Progenitor cell of endocrine pancreas (in vitro differentiated cells): Measurements from ENCODE around the gene TTC33. TPM values are rescaled to one million over a fixed set of nuclear protein-coding genes. Genes with fewer than 3 reads are reported as not detected.

Source experiments
- DNase-seq: peaks from one replicate; pipeline ENCODE4 v3.0.0; 2021; ENCODE audit warnings: low spot score; ENCODE audit not compliant: unreplicated experiment
- H3K27ac Mint-ChIP-seq: 2 replicates; pipeline ENCODE4 v1.8.0; 2021; ENCODE audit warnings: mild to moderate bottlenecking, moderate library complexity, mixed read lengths
- H3K27me3 Mint-ChIP-seq: 2 replicates; pipeline ENCODE4 v1.8.0; 2021; ENCODE audit warnings: mixed read lengths
- H3K36me3 Mint-ChIP-seq: 2 replicates; pipeline ENCODE4 v1.8.0; 2022; ENCODE audit warnings: mixed read lengths; ENCODE audit not compliant: insufficient read depth
- H3K4me1 Mint-ChIP-seq: 2 replicates; pipeline ENCODE4 v1.8.0; 2021; ENCODE audit warnings: low read depth, mixed read lengths
- H3K4me3 Mint-ChIP-seq: 2 replicates; pipeline ENCODE4 v1.8.0; 2021; ENCODE audit warnings: low read depth, mild to moderate bottlenecking, moderate library complexity, mixed read lengths
- H3K9me3 Mint-ChIP-seq: 2 replicates; pipeline ENCODE4 v1.8.0; 2021; ENCODE audit warnings: low read depth, mixed read lengths
- CTCF ChIP-seq: fragments of 200-600 bp; sonication (generic); IDR thresholded peaks from one replicate; pipeline ENCODE4 v1.5.0; 2021; ENCODE audit warnings: antibody characterized with exemption, mild to moderate bottlenecking; ENCODE audit not compliant: unreplicated experiment
- total RNA-seq: library from RNA; stranded (reverse); gene quantifications from 2 replicates; pipeline ENCODE4 v1.2.1, GENCODE V29; 2021

Gene TTC33
- total RNA-seq, 1 donor from 2014 or later: 25.4 TPM

GRCh38 chr5:40577718-40578117 is 178.0 kb downstream of the TTC33 start:
- Mint-ChIP-seq H3K27ac (no peak overlapping the region), H3K27me3 (no peaks in the 10 kb centered on the region), H3K36me3 (no peaks in the 10 kb centered on the region), H3K4me1 (peaks cover 4% of the 10 kb centered on the region), H3K4me3 (no peak overlapping the region), H3K9me3 (no peaks in the 10 kb centered on the region)
- TF ChIP-seq CTCF: no peak
- DNase-seq: no peak

GRCh38 chr5:40575921-40576320 is 179.8 kb downstream of the TTC33 start:
- Mint-ChIP-seq H3K27me3 (no peaks in the 10 kb centered on the region), H3K27ac (no peak overlapping the region), H3K9me3 (no peaks in the 10 kb centered on the region), H3K36me3 (no peaks in the 10 kb centered on the region), H3K4me1 (peaks cover 4% of the 10 kb centered on the region), H3K4me3 (no peak overlapping the region)
- no peak for DNase-seq
- no peak for TF ChIP-seq CTCF

- no peak for DNase-seq
- no peak overlapping the region for H3K4me3 Mint-ChIP-seq
- no peaks in the 10 kb centered on the region for H3K9me3 Mint-ChIP-seq
Measured at GRCh38 chr5:40575411-40575810, 180.3 kb downstream of the TTC33 start.

GRCh38 chr5:40572937-40573336 is 182.8 kb downstream of the TTC33 start:
- Mint-ChIP-seq H3K27ac (no peak overlapping the region), H3K4me1 (no peaks in the 10 kb centered on the region), H3K27me3 (no peaks in the 10 kb centered on the region), H3K36me3 (no peaks in the 10 kb centered on the region), H3K4me3 (no peak overlapping the region), H3K9me3 (no peaks in the 10 kb centered on the region)
- TF ChIP-seq CTCF: no peak
- DNase-seq: no peak

More at GRCh38 chr5:40575411-40575810, 180.3 kb downstream of the TTC33 start:
- Mint-ChIP-seq H3K36me3 (no peaks in the 10 kb centered on the region), H3K4me1 (peaks cover 4% of the 10 kb centered on the region), H3K27me3 (no peaks in the 10 kb centered on the region), H3K27ac (no peak overlapping the region)
- TF ChIP-seq CTCF: no peak

- H3K9me3 Mint-ChIP-seq: no peaks in the 10 kb centered on the region
- no peaks in the 10 kb centered on the region for H3K27me3 Mint-ChIP-seq
- no peaks in the 10 kb centered on the region for H3K36me3 Mint-ChIP-seq
- H3K4me1 Mint-ChIP-seq: no peaks in the 10 kb centered on the region
- H3K4me3 Mint-ChIP-seq: no peak overlapping the region
- no peak for DNase-seq
- H3K27ac Mint-ChIP-seq: no peak overlapping the region
- no peak for TF ChIP-seq CTCF
Measured at GRCh38 chr5:40572391-40572790, 183.4 kb downstream of the TTC33 start.

- no peaks in the 10 kb centered on the region for H3K4me1 Mint-ChIP-seq
- no peaks in the 10 kb centered on the region for H3K9me3 Mint-ChIP-seq
- H3K4me3 Mint-ChIP-seq: no peak overlapping the region
- no peak for TF ChIP-seq CTCF
- no peak overlapping the region for H3K27ac Mint-ChIP-seq
- H3K36me3 Mint-ChIP-seq: no peaks in the 10 kb centered on the region
- H3K27me3 Mint-ChIP-seq: no peaks in the 10 kb centered on the region
- DNase-seq: no peak
Measured at GRCh38 chr5:40571729-40572128, 184.0 kb downstream of the TTC33 start.
